GM12892 (cell line): ENCODE data around the gene POLR1D.

Source experiments
- POLR2A ChIP-seq: IDR thresholded peaks from 2 replicates; pipeline ENCODE4 v1.6.1; 2011; ENCODE audit warnings: low read depth, low read length, control low read depth
- POLR2AphosphoS5 ChIP-seq: IDR thresholded peaks from 2 replicates; pipeline ENCODE4 v1.6.1; 2011; ENCODE audit warnings: low read depth, low read length, control low read depth
- TAF1 ChIP-seq: IDR thresholded peaks from 2 replicates; pipeline ENCODE4 v1.6.1; 2011; ENCODE audit warnings: low read depth, mild to moderate bottlenecking, control low read depth, low read length, borderline replicate concordance

- TF ChIP-seq POLR2A (no peak), POLR2AphosphoS5 (no peak), TAF1 (no peak)
Measured at GRCh38 chr13:27573265-27573664, 48.4 kb upstream of the POLR1D start.
